Stomach (tissue), 9 donors: ENCODE data around the gene PKHD1. TPM values are rescaled to one million over a fixed set of nuclear protein-coding genes. Genes with fewer than 3 reads are reported as not detected.

ENCODE experiments used
- DNase-seq, 2 donors: peaks; one replicate each; pipeline versions ENCODE4 v3.0.0 to v3.0.0-alpha.2; 2013 to 2019
- H3K27ac ChIP-seq, 5 donors: fragments of 200-600 bp in 4 of 5; sonication (generic) in 4 of 5; one replicate each; pipeline ENCODE4 v1.5.1; 2013 to 2019; ENCODE audit warnings: mild to moderate bottlenecking in 1 of 5, moderate library complexity in 1 of 5
- H3K27me3 ChIP-seq, 3 donors: fragments of 200-600 bp; sonication (generic); one replicate each; pipeline ENCODE4 v1.5.1; 2017 to 2019; ENCODE audit warnings: mixed run types in 1 of 3
- H3K36me3 ChIP-seq, 4 donors: fragments of 200-600 bp; sonication (generic); 1 replicate in 3 of 4; 2 replicates in 1 of 4; pipeline ENCODE4 v1.5.1; 2016 to 2019
- H3K4me1 ChIP-seq, 4 donors: fragments of 200-600 bp; sonication (generic); one replicate each; pipeline ENCODE4 v1.5.1; 2016 to 2019
- H3K4me3 ChIP-seq, 4 donors: fragments of 200-600 bp; sonication (generic) in 3 of 4; one replicate each; pipeline ENCODE4 v1.5.1; 2016 to 2019; ENCODE audit warnings: mild to moderate bottlenecking in 1 of 4
- H3K9me3 ChIP-seq, 4 donors: fragments of 200-600 bp; sonication (generic); one replicate each; pipeline ENCODE4 v1.5.1; 2016 to 2019
- CTCF ChIP-seq, 7 experiments: fragments of 450-650 bp in 4 of 7; fragments of 200-600 bp in 3 of 7; sonication (generic) in 3 of 7; IDR thresholded peaks; one replicate each; pipeline ENCODE4 v1.5.1; 2016 to 2019; ENCODE audit warnings: antibody characterized with exemption in 7 of 7, control low read depth in 2 of 7, mild to moderate bottlenecking in 1 of 7
- EP300 ChIP-seq: sonication (generic); formaldehyde crosslinking; IDR thresholded peaks from one replicate; pipeline ENCODE4 v1.6.1; 2017; ENCODE audit warnings: antibody characterized with exemption
- POLR2A ChIP-seq, 4 donors: fragments of 450-650 bp; IDR thresholded peaks; one replicate each; pipeline ENCODE4 v1.6.1; 2016; ENCODE audit warnings: antibody characterized with exemption in 4 of 4, control low read depth in 2 of 4, mild to moderate bottlenecking in 1 of 4, moderate library complexity in 1 of 4
- POLR2AphosphoS5 ChIP-seq, 3 donors: sonication (generic); formaldehyde crosslinking; IDR thresholded peaks; one replicate each; pipeline ENCODE4 v1.6.1; 2016; ENCODE audit warnings: antibody characterized with exemption in 3 of 3
- intact Hi-C: fragments of 100-400 bp; cut with DNase I; formaldehyde crosslinking; loops from one replicate; pipeline ENCODE4 v1.15.1; 2023; ENCODE audit warnings: low total_unique reads
- polyA plus RNA-seq, 3 donors: library from polyadenylated mRNA; stranded (reverse); fragments of 200-250 nt; gene quantifications; one replicate each; pipeline ENCODE4 v1.2.3, GENCODE V29; 2013
- small RNA-seq, 4 donors: library from RNA; depleted of rRNA; stranded (forward); fragments of <200 nt; gene quantifications; one replicate each; pipeline ENCODE3, GENCODE V24; 2016
- total RNA-seq, 5 donors: library from RNA; depleted of rRNA; stranded (reverse); fragments of >200 nt; gene quantifications; one replicate each; pipeline versions ENCODE4 v1.1.0 to v1.2.3, GENCODE V29; 2014 to 2016
- donor health status: healthy with polysubstance abuse.
- donor health status: Bipolar disorder and iron deficiency.
- donor health status: healthy.

The PKHD1 gene
- total and polyA plus RNA-seq, 8 donors, result 0.19 to 19.2 (median 4.6) TPM; not detected in 2

- Histone ChIP-seq H3K27me3 (no peaks in the 10 kb centered on the region), H3K36me3 (no peaks in the 10 kb centered on the region), H3K9me3 (no peaks in the 10 kb centered on the region), H3K27ac (no peak overlapping the region), H3K4me1 (no peaks in the 10 kb centered on the region), H3K4me3 (no peak overlapping the region)
- DNase-seq, result no peak
- intact Hi-C loops, result no loop called here
- TF ChIP-seq POLR2A (IDR thresholded peaks at IDR 0.05) (no peak), POLR2AphosphoS5 (IDR thresholded peaks at IDR 0.05) (no peak), CTCF (IDR thresholded peaks at IDR 0.05) (no peak), EP300 (no peak)
Measured at GRCh38 chr6:51565472-51565871, 521.9 kb downstream of the PKHD1 start.

Small RNA genes lying within 50 kb of the gene (small RNA-seq; reads per million reads assigned to genes)
- gene RN7SL580P, result 0 reads per million in 4 donors

Other genes starting within 250 kb of the PKHD1 start
- gene IL17A, start 98.8 kb upstream of the PKHD1 start, total RNA-seq, result not detected
- gene IL17A, start 98.8 kb upstream of the PKHD1 start, polyA plus RNA-seq, result under 1 TPM in 1 of 3 donors, not detected in 2; 0.08 TPM
- not detected for gene IL17F, start 156.9 kb upstream of the PKHD1 start, total RNA-seq
- gene IL17F, start 156.9 kb upstream of the PKHD1 start, polyA plus RNA-seq, result not detected
- 10 to 100 TPM; 29.0 to 50.0 (median 43.0) TPM for gene MCM3, start 197.1 kb upstream of the PKHD1 start, total RNA-seq
- 10 to 100 TPM; 22.8 to 25.6 (median 24.0) TPM for gene MCM3, start 197.1 kb upstream of the PKHD1 start, polyA plus RNA-seq